Fibroblast of pulmonary artery (primary cell): Measurements from ENCODE around the gene ENTPD2.

Experiments used
- DNase-seq: peaks from one replicate; pipeline ENCODE4 v3.0.0-alpha.2; 2010; ENCODE audit warnings: low read depth
- H3K4me3 ChIP-seq: replicated peaks from 2 replicates; pipeline ENCODE4 v1.5.1; 2011; ENCODE audit warnings: low read depth, mild to moderate bottlenecking, control low read depth, low read length, moderate library complexity
- CTCF ChIP-seq: IDR thresholded peaks from 2 replicates; pipeline ENCODE4 v1.5.1; 2011; ENCODE audit warnings: mild to moderate bottlenecking, control low read depth, low read length, inconsistent platforms; ENCODE audit errors: missing control alignments

The ENTPD2 gene

GRCh38 chr9:137015976-137016375 lies 37.9 kb downstream of the ENTPD2 start:
- DNase-seq: no peak
- no peak for TF ChIP-seq CTCF
- no peak overlapping the region for H3K4me3 ChIP-seq

GRCh38 chr9:137015540-137015930 lies 38.3 kb downstream of the ENTPD2 start:
- TF ChIP-seq CTCF: no peak
- H3K4me3 ChIP-seq: no peak overlapping the region
- no peak for DNase-seq

- no peak overlapping the region for H3K4me3 ChIP-seq
- DNase-seq: no peak
- no peak for TF ChIP-seq CTCF
Measured at GRCh38 chr9:137014776-137015539, 38.9 kb downstream of the ENTPD2 start.

GRCh38 chr9:137014166-137014565 lies 39.7 kb downstream of the ENTPD2 start:
- no peak for DNase-seq
- no peak overlapping the region for H3K4me3 ChIP-seq
- no peak for TF ChIP-seq CTCF

GRCh38 chr9:137013571-137013940 lies 40.3 kb downstream of the ENTPD2 start:
- no peak for TF ChIP-seq CTCF
- no peak overlapping the region for H3K4me3 ChIP-seq

GRCh38 chr9:137012694-137013570 lies 40.9 kb downstream of the ENTPD2 start:
- no peak for TF ChIP-seq CTCF
- H3K4me3 ChIP-seq: no peak overlapping the region
- DNase-seq: no peak

More at GRCh38 chr9:137013571-137013940, 40.3 kb downstream of the ENTPD2 start:
- no peak for DNase-seq
